HepG2 (cell line): ENCODE measurements around the gene CTIF. TPM values are rescaled to one million over a fixed set of nuclear protein-coding genes. Genes with fewer than 3 reads are reported as not detected.

Source experiments
- CREBL2 ChIP-seq: sonication (generic); formaldehyde crosslinking; IDR thresholded peaks from 2 replicates; pipeline ENCODE4 v1.8.1; 2023; ENCODE audit warnings: missing genetic modification reagents, mild to moderate bottlenecking, borderline replicate concordance
- GTF3A ChIP-seq: sonication (generic); formaldehyde crosslinking; conservative IDR thresholded peaks from 2 replicates; pipeline ENCODE4 v1.4.0; 2020; ENCODE audit warnings: mild to moderate bottlenecking, missing genetic modification reagents
- KAT7 ChIP-seq: IDR thresholded peaks from 2 replicates; pipeline ENCODE4 v1.6.1; 2018; ENCODE audit warnings: borderline replicate concordance, missing compliant biosample characterization
- MIER3 ChIP-seq: IDR thresholded peaks from 2 replicates; pipeline ENCODE4 v1.6.1; 2016; ENCODE audit warnings: missing compliant biosample characterization, borderline replicate concordance
- THRA ChIP-seq: sonication (generic); formaldehyde crosslinking; IDR thresholded peaks from 2 replicates; pipeline ENCODE4 v1.4.0; 2020; ENCODE audit warnings: missing genetic modification reagents, borderline replicate concordance
- YEATS2 ChIP-seq: sonication (generic); formaldehyde crosslinking; IDR thresholded peaks from 2 replicates; pipeline ENCODE4 v1.4.0; 2020; ENCODE audit warnings: missing genetic modification reagents, borderline replicate concordance
- ZBTB49 ChIP-seq: sonication (generic); formaldehyde crosslinking; IDR thresholded peaks from 2 replicates; pipeline ENCODE4 v1.4.0; 2020; ENCODE audit warnings: missing genetic modification reagents, borderline replicate concordance
- ZNF121 ChIP-seq: sonication (generic); formaldehyde crosslinking; IDR thresholded peaks from 2 replicates; pipeline ENCODE4 v1.5.0; 2020; ENCODE audit warnings: mild to moderate bottlenecking, missing genetic modification reagents
- ZNF343 ChIP-seq: sonication (generic); formaldehyde crosslinking; IDR thresholded peaks from 2 replicates; pipeline ENCODE4 v1.4.0; 2020; ENCODE audit warnings: mild to moderate bottlenecking, missing genetic modification reagents
- ZNF503 ChIP-seq: sonication (generic); formaldehyde crosslinking; IDR thresholded peaks from 2 replicates; pipeline ENCODE4 v1.4.0; 2020; ENCODE audit warnings: missing genetic modification reagents
- ZNF513 ChIP-seq: sonication (generic); formaldehyde crosslinking; conservative IDR thresholded peaks from 2 replicates; pipeline ENCODE4 v1.5.0; 2020; ENCODE audit warnings: missing genetic modification reagents
- ZNF570 ChIP-seq: sonication (generic); formaldehyde crosslinking; IDR thresholded peaks from 2 replicates; pipeline ENCODE4 v1.4.0; 2020; ENCODE audit warnings: mild to moderate bottlenecking, missing genetic modification reagents, borderline replicate concordance
- ZNF710 ChIP-seq: sonication (generic); formaldehyde crosslinking; IDR thresholded peaks from 2 replicates; pipeline ENCODE4 v1.5.0; 2020; ENCODE audit warnings: mild to moderate bottlenecking, missing genetic modification reagents, borderline replicate concordance
- ZNF800 ChIP-seq: sonication (generic); formaldehyde crosslinking; IDR thresholded peaks from 2 replicates; pipeline ENCODE4 v1.4.0; 2020; ENCODE audit warnings: missing genetic modification reagents
- polyA plus RNA-seq, 8 experiments: library from polyadenylated mRNA; depleted of rRNA in 3 of 8; stranded (reverse) in 7 of 8; unstranded in 1 of 8; fragments of >200 nt; fragmentation: Illumina TruSeq in 4 of 8; extraction: Trizol in 4 of 8; gene quantifications; 2 replicates each; pipeline versions ENCODE4 v1.2.1 to v1.2.3, GENCODE V29; 2011 to 2016; ENCODE audit warnings: low read depth in 4 of 8, missing spikeins in 1 of 8, mixed read lengths in 1 of 8; ENCODE audit not compliant: insufficient read depth in 1 of 8
- total RNA-seq, 5 experiments: library from RNA; depleted of rRNA; stranded (reverse); fragments of >200 nt; fragmentation: Illumina TruSeq; extraction: Trizol; gene quantifications; 2 replicates each; pipeline ENCODE4 v1.2.3, GENCODE V29; 2016; ENCODE audit warnings: low read depth in 1 of 5

Gene CTIF
- total and polyA plus RNA-seq, 2 of the 13 experiments (the other 11 are each of a cell fraction or from before 2014, with no cell fraction given): 18.2 to 28.0 TPM

- no peak; the same call in none of the 2 replicates for TF ChIP-seq THRA (CRISPR knock-in tag)
- no peak for TF ChIP-seq ZNF800 (CRISPR knock-in tag)
- 0 out of 2 replicates have a peak, but pooled peaks have one; percentile 24 for TF ChIP-seq MIER3 (CRISPR knock-in tag)
- TF ChIP-seq ZNF513 (CRISPR knock-in tag): no peak
- no peak; the same call in 1 of the 2 replicates for TF ChIP-seq YEATS2 (CRISPR knock-in tag)
- TF ChIP-seq CREBL2: no peak
- TF ChIP-seq ZNF570: no peak
- 0 out of 2 replicates have a peak, but pooled peaks have one; percentile 17 for TF ChIP-seq ZNF343 (CRISPR knock-in tag)
- TF ChIP-seq ZNF121: no peak; the same call in 1 of the 2 replicates
- TF ChIP-seq ZNF710 (CRISPR knock-in tag): peak; percentile 64; the same call in 1 of the 2 replicates
- TF ChIP-seq GTF3A (CRISPR knock-in tag): no peak
- no peak for TF ChIP-seq ZNF503 (CRISPR knock-in tag)
- no peak for TF ChIP-seq ZBTB49 (CRISPR knock-in tag)
- TF ChIP-seq KAT7 (CRISPR knock-in tag): no peak; the same call in 1 of the 2 replicates
Measured at GRCh38 chr18:48540251-48541025, 1.6 kb downstream of the CTIF start (continued).
